HG02943 (cell line): ENCODE data around the gene ZFP90.
"Not testable (repeated sequence)": the region's sequence is repeated elsewhere in the genome, so short reads cannot be mapped to it uniquely, and the experiment has no call there.

Experiments used
- ATAC-seq: cut with Tn5 transposase; IDR thresholded peaks from one replicate; pipeline ENCODE4 v1.9.1; 2021; ENCODE audit warnings: mild to moderate bottlenecking, low read depth, moderate library complexity; ENCODE audit not compliant: unreplicated experiment

The ZFP90 gene

DNA sequence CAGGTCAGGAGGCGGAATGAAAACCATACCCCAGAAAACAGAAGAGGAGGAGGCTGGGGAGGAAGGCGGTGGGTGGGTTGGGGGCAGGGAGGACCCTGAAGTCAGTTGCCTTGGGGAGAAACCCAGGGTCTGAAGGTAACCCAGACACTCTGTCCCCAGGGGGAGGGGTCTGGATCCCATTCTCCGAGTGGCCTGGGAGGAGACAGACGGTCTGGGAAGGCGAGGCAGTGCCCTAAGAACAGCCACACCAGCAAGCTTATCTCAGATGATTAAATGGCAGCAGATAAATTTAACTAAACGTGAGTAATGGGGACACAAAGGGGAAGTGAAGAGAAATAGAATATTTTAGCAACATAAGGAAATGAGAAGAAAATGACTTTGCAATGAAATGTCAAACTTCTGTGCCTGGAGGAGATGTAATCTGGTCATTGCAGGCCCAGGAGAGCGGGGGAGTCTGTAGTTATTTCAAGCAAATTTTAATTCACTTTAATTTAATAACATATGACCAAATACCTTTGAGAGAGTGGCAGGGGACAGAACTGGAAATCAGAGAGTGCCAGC, 21.4 kb upstream of the ZFP90 start:
- ATAC-seq, result no peak

DNA sequence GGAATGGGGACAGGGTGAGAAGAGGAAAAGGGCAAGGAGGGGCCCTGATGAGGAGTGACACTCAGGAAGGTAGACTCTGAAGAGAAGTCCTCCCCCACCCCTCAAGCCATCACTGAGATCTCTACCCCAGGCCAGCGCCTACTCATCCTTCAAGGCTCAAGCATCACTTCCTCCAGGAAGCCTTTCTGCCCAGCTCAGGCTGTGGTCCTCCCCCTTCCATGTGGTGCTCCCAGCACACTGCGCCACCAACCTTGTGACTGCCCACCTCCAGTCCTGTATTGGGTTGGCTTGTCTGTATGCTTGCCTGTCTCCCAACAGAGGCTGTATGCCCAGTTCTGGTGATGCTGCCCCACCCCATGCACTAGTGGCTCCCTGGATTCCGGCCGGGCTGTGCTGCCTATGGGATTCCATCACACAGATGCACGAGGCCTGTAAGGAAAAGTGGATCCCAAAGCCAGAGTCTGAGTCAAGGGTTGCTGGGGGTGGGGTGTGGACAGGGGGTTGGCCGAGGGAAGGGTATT, 19.8 kb upstream of the ZFP90 start:
- ATAC-seq, result no peak

DNA sequence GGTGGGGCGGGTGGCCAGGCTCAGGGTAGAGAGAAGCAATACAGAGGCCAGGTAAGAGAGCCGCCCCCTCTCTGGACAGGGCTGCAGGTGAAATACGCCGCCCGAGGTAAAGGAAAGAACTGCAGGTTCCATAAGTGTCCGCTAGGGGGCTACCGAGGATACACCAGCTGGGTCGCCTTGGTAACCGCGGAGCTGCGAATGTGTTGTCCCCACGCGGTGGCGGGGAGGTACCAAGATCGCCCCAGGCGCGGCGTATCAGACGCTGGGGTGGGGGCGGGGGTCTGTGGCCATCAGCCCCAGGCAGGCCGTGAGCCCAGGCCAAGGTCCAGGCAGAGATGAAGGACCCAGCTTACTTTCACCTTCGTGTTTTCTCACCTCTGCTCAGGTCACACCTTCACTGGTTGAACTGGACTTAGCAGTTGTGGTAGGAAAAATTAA, 18.4 kb upstream of the ZFP90 start:
- no peak for ATAC-seq

DNA sequence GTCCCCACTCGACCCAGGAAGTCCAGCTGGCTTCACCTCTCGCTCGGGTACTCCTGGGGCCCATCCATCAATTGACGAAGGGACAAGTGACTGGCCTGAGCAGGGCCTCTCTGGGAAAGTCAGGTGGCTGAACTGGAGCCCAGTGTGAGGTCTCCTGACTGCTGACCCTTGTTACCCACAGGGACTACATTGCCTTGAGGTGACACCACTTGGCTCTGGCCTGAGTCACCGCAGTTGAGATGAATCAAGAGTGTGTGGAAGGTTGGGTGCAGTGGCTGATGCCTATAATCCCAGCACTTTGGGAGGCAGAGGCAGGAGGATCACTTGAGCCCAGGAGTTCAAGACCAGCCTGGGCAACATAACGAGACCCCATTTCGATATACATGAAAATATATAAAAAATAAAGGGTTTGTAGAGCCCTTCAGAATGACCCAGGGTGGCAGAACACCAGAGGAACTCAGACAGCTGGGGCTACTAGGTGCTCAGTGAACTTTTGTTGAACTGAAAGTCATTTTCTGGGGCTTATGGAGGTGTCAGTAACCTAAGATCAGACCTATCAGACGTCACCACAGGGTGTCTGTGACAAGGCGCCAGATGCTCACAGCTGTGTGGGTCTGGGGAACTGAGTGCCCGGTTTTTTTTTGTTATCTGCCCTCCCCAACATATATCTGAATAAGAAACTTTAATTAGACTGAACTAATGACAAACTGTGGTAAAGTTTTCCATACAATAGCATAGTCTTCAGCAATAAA, 14.8 kb upstream of the ZFP90 start:
- ATAC-seq, result no peak

DNA sequence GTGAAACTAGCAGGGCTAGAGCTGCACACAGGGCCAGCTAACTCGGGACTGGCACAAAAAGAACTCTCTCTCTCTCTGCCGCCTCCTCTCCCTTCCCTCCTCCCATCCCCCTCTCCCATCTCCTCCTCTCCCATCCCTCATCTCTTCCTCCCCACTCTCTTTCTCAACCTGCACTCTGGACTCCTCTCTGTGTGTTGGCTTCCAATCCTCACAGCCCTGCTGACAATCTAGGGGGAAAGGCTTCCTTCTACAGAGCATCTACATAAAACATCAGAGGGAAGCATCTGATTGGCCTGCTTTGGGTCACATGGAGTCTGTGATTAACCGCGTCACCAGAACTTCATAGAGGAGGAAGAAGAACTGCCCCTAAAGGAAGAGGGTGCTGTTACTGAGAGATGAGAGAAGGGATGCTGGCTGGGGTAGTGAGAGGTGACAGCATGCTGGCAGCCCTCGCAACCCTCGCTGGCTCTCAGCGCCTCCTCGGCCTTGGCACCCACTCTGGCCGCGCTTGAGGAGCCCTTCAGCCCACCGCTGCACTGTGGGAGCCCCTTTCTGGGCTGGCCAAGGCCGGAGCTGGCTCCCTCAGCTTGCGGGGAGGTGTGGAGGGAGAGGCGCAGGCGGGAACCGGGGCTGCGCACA, 12.8 kb upstream of the ZFP90 start:
- no peak for ATAC-seq

DNA sequence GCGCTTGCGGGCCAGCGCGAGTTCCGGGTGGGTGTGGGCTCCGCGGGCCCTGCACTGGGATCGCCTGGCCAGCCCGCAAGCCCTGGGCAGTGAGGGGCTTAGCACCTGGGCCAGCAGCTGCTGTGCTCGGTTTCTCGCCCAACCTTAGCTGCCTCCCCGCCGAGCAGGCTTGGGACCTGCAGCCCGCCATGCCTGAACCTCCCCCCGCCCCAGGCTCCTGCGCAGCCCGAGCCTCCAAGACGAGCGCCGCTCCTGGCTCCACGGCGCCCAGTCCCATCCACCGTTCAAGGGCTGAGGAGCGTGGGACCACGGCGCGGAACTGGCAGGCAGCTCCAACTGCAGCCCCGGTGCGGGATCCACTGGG, 12.3 kb upstream of the ZFP90 start:
- ATAC-seq, result no peak

DNA sequence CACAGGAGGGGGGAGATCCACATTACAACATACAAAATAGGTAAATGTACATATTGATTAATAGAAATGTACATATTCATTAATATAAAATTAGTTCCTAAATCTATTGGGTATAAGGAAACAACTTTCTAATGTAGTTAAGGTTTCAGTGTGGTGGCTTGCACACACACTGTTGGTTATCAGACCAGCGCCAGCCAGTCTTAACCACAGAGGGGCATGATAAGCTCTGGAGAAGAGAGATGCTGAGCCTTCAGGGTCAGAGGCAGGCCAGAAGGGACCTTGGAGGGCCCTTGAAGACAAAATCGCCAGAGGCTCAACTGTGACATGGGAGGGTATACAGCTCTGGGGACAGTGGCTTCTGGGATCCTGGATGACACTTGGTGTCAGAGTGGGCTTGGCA, 10.9 kb upstream of the ZFP90 start:
- no peak for ATAC-seq

DNA sequence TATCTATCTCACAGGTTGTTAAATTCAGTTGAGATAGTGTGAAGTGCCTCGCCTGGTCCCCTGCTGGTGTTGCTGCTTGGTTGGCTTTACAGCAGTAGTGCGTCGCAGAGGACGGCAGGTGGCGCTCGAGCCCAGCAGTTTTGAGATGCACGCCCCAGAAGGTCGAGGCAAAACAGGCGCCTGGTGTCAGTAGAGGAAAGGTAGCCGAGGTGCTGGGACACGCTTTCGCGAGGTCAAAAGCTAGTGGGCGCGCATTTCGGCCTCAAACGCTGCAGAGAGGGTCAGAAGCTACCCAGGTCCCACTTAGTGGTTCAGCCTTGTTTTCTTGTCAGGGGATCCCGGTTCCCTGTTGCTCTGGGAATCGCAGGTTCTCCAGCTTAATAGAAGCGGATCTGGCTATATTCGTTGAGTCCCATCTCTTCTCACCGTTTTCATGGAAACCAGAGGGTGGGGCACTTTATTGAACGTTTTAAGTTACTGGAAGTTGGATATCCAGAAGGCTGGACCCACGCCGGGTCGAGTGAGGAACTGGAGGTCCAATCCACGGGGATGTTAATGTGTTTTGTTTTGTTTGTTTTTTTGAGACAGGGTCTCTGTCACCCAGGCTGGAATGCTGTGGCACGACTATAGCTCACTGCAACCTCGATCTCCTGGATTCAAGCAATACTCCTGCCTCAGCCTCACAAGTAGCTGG, 10.3 kb upstream of the ZFP90 start:
- ATAC-seq, result peak; percentile 78

DNA sequence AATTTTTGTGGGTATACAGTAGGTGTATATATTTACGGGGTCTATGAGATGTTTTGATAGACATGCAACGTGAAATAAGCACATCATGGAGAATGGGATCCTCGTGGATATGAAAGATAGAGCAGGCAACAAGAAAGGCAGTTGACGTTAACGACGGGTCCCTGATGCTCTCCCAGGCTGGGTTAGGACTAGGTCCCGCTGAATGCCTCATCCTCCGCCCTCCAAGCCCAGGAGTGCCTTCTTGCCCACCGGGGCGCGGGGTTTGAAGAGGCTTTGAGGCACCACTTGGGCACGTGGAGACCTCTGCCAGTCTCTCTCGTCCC, 9.5 kb upstream of the ZFP90 start:
- ATAC-seq, result no peak

DNA sequence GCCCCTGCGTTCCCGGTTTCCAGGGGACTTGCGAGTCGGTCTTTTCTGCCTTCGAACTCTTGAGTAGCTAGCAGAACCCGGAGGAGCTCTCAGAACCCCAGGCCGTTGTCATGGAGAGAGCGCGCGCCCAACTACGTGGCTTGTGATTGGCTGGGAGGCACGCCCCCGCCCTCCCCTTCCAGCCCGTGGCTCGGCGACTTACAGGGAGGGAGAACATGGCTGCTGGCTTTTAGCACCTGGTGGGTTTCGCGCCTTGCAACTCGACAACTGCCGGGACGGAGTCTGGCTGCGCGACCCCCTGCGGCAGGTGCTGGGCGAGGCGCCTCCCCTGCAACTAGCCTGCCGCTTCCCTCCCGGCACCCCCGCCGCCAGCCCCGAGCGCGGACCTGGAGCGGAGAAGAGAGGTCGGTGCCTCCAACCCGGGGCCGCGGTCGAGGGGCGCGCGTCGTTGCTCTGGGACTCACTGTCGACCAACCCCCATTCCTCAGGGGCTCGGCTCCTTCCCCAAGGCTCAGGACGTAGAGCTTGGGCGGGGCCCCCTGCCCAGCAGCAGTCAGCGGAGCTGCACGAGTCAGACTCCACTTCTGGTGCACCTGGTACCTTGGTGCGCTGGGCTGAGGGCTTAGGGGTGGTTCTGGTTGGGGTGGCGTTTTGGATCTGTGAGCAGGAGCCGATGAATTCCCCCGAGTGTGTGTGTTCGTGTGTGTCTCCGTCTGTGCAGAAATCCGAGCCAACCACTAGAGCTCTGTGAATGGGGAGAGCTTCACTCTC, 9.0 kb upstream of the ZFP90 start:
- no peak for ATAC-seq

DNA sequence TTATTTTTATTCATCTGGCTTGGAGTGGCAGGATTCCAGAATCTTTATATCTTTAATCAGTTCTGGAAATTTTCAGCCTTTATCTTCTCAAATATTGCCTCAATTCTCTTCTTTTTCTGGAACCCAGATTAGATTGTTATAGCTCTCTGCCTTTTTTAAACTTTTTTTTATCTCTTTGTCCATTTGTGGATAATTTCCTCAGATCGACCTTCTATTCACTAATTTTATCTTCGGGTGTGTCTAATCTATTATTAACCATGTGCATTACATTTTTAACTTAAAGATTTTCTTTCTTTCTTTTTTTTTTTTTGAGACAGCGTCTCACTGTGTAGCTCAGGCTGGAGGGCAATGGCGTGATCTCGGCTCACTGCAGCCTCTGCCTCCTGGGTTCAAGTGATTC, 5.2 kb upstream of the ZFP90 start:
- ATAC-seq, result no peak

DNA sequence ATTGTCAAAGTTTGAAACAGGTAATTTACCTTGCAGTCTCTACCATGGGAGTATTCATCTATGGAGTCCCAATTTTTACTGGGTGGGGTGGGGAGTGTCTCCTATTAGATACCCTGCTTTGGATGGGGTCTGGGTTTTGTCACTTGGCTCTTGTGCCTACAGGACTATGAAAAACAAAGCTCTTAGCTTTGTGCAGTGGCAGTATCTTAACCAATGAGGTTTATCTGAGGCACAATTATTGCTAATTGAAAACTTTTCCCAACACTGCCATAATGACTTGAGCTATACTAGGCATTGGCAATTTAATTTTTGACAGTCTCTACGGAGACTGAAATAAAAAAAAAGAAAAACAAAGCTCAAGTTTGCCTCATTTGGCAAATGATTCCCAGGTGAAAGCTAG, 3.8 kb upstream of the ZFP90 start:
- ATAC-seq, result no peak

DNA sequence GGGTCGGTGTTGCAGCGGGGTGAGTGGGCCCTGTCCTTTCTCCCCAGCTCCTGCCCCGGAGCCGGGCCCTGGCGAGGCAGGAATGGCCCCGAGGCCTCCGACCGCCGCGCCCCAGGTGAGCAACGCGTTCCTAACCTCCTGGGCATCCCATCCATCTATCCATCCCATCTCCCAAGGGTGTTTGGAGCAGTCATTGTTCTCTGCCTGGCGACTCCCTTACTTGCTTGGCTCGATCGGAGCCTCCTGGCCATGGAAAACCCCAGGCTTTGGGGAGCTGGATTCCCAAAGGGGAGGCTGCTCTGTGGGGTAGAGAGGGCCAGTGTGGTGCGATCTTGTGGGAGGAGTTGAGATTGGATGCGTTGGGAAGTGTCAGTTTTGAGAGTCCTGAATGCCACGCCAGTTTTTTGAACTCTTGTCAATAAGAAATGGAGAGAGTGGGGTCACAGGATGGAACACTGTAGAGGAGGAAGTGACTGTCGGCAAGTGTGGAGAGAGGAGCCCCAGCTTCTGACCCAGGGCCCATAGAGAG, 684 bp downstream of the ZFP90 start:
- no peak for ATAC-seq

DNA sequence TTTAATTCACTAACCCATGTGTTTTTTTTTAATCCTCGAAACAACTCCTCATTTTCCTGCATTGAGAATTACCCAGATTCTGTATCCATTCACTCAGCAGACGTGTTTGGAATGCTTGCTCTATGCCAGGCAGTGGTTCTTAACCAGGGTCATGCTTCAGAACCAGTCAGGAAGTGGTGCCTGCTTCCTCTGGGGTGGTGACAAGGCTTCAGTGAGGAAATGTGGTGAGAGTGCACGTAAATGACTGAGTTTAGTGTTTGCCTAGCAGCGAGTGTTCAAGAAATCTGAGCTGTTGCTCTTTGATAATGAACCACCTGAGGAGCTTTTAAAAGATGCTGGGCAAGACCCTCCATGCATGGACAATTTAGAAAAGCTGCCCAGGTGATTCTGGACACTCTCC, 9.9 kb downstream of the ZFP90 start:
- no peak for ATAC-seq

DNA sequence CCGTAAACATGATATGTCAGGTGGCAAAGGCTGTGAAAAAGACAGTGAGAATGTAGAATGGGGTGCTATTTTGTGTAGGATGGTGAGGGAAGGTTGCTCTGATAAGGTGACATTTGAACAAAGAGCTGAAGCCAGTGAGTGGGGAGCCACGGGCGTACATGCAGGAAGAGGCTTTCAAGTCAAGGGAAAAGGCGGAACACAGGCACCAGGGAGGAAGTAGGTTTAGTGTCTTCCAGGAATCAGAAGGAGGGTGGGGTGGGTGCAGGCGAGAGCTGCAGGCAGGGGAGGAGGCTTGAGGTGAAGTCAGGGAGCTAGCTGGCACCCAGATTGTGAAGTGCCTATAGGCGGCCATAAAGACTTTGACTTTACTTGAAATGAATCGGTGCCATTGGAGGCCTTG, 14.1 kb downstream of the ZFP90 start:
- no peak for ATAC-seq

DNA sequence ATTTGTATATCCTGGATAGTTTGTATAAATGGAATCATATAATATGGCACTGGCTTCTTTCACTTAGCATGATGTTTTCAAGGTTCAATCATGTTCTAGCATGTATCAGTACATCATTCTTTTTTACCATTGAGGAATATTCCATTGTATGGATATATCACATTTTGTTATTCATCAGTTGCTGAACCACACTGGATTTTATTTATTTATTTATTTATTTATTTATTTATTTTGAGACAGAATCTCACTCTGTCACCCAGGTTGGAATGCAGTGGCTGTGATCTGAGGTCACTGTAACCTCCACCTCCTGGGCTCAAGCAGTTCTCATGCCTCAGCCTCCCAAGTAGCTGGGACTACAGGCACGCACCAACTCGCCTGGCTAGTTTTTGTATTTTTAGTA, 21.2 kb downstream of the ZFP90 start:
- ATAC-seq, result not testable (repeated sequence)

DNA sequence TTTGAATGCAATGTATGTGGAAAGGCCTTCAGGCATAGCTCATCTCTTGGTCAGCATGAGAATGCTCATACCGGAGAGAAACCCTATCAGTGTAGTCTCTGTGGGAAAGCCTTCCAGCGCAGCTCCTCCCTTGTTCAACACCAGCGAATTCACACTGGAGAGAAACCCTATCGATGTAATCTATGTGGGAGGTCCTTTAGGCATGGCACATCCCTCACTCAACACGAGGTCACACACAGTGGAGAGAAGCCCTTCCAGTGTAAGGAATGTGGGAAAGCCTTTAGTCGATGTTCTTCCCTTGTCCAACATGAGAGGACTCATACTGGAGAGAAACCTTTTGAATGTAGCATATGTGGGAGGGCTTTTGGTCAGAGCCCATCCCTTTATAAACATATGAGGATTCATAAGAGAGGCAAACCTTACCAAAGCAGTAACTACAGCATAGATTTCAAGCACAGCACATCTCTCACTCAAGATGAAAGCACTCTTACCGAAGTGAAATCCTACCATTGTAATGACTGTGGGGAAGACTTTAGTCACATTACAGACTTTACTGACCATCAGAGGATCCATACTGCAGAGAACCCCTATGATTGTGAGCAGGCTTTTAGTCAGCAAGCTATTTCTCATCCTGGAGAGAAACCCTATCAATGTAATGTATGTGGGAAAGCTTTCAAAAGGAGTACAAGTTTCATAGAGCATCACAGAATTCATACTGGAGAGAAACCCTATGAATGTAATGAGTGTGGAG, 24.7 kb downstream of the ZFP90 start:
- no peak for ATAC-seq

DNA sequence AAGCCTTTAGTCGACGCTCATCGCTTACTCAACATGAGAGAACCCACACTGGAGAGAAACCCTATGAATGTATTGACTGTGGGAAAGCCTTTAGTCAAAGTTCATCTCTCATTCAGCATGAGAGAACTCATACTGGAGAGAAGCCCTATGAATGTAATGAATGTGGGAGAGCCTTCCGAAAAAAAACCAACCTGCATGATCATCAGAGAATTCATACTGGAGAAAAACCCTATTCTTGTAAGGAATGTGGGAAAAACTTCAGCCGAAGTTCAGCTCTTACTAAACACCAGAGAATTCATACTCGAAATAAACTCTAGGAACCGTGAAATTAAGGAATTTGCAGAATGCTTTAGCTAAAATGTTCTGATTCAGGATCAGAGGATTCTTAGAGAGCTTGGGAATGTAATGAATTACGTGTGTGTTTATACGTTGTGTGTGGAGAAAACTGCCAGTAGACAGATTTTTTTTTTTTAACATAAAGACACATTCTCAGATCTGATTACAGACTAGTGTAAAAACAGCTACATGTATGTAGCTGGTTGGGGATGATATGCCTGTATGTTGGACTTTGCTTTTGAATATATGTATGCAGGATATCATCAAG, 25.4 kb downstream of the ZFP90 start:
- ATAC-seq, result no peak

DNA sequence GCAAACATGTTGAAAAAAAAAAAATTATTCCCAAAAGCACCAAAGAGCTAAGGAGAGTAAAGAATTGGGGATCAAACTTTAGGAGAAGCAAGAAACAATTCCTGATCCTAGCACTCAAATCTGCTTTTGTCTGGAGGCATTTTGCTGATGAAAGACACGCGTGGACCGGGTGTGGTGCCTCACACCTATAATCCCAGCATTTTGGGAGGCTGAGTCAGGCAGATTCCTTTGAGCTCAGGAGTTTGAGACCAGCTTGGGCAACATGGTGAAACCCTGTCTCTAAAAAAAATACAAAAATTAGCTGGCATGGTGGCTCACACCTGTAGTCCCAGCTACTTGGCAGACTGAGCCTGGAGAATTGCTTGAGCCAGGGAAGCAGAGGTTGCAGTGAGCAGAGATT, 35.4 kb downstream of the ZFP90 start:
- ATAC-seq, result no peak
